Activated gamma-delta T cell treated with anti-CD3 and anti-CD28 coated beads, Interleukin-2, amount 50 U/mL, for 16 hours (primary cell): Measurements from ENCODE around the gene TTC3.

ENCODE experiments used
- DNase-seq: peaks from one replicate; pipeline ENCODE4 v3.0.0-alpha.2; 2020; ENCODE audit warnings: low read depth

Gene TTC3

DNA sequence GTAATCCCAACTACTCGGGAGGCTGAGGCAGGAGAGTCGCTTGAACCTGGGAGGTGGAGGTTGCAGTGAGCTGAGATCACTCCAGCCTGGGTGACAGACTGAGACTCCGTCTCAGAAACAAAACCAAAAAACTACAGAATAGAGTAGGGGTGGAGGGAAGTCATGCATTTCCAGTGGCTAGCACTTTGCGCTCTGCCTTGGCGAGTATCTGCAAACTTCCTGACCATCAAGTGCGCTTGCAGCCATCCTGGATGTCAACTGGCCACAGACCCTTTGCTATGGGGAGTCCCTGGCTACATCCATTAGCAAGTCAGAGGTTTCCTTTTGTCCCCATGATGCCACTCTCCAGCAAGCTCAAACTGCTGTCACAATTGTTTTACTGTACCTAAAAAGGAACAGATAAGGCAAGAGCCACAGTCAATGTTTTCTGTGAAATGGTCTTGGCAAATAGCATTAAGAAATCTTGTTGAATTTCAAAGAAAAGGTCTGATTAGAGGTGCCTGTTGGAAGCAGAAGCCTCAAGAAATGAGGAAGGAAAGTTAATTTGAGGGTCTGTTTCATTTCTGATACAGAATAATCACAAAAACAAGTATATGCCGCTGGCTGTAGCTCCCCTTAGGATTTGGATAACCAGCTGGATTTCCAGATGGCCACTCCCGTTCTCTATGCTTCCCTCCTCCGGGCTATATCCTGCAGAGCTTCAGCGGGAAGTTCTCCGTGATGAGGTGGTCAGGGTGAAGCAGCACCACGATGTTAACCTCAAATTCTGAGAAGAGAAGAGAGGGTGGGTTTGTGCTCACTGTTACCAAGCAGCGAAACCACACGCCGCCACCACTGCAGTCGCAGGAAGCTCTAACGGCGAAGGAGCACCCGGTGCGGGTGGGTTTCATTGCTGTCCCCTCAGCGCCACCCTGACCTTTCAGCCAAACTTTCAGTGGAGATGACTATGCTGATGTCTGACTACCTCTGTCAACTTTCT lies 152.1 kb downstream of the TTC3 start:
- DNase-seq, result peak; percentile 54

DNA sequence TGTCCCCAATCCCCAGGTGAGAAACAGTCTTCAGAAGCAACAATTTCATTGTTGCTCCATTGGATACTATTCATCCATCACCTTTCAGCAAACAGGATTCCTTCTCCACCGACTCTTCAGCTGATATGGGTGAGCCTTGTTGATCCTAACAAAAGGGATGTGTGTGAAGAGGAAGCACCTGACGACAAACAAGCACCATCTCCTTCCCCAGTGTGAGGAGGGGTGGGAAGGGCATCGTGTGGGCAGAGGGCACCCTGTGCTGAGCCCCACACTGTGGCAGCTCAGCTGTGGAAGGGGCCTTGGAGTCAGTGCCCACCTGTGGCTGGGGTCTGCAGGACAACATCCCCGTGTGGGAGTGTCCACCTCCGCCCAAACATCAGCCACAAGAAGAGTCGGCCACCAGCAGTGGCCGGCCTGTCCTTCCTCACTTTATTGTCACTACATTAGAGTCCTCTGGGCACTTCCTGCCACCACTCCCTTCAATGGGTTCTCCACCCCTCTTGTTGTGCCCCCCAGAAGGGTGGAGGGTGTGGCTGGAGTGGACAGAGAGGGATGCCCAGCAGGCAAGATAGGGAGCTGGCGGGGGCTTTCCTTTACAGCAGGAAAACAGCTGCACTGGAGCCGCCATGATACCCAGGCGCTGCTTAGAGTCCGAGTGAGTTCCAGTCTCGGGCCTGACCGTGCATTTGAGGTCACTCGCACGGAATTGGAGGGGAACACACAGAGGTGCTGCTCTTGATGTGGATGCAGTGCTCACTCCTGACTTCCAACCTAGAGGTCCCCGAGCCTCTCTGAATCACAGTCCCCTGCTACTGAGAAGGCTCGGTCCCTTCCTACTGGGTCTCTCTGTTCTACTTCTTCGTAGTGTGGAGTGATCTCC lies 153.2 kb downstream of the TTC3 start:
- no peak for DNase-seq

DNA sequence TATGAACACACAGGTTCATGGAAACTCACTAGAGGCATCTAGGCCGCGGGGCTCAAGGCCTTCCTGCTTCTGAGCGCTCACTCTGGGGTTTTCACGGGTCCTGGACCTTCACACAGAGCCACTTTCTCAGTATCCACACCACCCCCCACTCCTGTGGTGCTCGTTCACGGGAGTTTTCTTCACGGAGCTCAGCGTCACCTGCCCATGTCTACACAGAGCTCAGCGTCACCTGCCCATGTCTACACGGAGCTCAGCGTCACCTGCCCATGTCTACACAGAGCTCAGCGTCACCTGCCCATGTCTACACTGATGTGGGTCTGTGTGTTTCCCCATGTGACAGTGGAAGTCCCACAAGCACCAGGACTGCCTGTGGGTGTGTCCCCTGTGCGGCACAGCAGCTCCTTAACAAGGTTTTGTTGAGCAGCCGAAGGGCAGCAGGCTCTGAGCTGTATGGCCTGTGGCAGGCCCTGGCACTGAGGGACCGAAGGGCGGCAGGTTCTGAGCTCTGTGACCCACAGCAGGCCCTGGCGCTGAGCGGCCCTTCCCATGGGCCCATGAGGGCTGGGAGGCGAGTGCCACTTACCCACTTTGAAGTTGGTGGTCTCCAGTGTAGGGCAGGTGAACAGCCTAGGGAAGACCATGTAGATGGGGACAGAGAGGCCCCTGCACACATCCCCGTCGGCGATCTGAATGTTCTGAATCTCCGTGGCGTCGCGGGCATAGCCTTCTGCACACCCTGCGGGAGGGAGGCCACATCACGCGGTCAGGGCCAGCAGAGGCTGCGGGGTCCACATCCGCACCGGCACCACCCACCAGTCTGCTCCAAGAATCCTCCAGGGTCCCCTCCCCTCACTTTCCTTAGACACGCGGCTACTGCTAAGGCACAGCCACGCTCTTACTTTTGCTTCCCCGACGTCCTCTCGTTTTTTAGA lies 154.3 kb downstream of the TTC3 start:
- no peak for DNase-seq

DNA sequence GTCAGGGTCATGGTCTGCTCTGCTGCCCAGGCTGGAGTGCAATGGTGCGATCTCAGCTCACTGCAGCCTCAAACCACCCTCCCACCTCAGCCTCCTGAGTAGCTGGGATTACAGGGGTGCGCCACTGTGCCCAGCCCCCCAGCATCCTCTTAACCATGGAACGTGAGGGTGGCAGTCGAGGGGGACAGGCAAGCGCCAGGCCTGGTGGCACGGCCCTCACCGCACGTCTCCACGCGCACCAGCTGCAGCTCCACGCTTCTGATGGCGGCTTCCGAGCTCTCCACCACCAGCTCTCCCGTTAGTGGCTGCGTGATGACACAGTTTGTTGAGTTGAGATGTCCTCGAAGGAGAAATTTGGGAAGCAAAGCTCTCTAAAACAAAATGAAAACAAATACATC lies 154.9 kb downstream of the TTC3 start:
- DNase-seq, result no peak

DNA sequence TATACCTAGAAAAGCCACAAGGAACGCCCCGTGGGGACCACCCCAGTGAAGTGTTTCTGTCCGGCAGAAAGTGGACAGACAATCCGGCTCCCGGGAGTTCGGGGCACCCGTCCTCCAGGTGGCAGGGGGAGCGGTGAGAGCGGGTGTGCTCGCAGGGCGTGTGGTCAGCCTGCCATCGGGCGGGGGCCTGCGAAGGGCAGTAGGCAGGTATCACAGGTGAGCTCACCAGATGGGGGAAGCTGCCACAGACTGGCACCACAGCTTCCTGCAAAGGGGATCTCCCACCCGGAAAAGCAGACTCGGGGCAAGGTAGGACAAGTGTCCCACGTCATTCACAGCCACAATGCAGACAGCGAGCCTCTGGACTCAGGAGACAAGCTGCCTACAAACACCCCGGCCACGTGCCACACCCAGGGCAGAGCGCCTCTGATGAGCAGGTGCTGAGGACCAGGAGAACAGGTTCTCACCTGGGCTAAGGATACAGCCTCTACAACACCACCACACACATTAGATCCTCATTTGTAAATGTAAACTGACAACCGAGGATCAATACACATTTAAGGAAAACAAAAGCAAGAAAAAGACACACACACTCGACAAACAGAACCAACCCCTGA lies 157.7 kb downstream of the TTC3 start:
- no peak for DNase-seq

DNA sequence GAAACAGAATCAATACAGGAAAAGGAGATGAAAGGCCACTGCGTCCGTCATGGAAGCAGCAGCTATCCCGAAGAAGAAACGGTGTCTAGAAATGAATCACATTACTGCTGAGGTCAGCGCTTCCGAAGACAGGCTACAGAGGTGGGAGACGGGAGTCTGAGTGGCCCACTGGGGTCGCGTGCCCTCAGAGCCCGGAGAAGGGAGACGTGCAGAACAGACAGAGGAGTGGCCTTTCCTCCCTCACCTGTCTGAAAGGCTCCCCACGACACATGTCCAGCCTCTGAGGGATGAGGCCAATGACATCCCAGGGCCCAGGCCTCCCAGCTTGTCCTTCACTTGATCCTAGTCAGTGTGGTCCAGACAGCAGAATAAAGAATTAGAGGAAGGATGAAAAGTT lies 158.2 kb downstream of the TTC3 start:
- DNase-seq, result no peak

DNA sequence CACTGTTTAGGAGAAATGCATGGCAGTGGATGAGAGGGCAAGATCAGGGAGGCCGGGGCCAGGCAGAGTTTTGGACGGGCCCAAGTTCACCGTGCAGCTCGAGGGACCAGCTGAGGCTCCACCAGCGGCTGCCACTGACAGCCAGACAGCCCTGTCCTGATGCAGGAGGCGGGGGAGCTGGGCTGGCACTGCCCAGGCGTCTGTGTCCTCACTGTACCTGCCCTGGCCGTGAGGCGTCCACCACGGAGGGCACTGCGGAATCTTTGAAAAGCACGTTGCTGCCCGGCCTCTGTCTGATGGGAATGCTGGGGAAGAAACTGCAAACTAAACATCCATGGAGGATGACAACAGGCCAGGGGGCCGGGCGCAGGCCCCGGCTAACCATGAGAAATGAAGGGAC lies 158.6 kb downstream of the TTC3 start:
- no peak for DNase-seq

DNA sequence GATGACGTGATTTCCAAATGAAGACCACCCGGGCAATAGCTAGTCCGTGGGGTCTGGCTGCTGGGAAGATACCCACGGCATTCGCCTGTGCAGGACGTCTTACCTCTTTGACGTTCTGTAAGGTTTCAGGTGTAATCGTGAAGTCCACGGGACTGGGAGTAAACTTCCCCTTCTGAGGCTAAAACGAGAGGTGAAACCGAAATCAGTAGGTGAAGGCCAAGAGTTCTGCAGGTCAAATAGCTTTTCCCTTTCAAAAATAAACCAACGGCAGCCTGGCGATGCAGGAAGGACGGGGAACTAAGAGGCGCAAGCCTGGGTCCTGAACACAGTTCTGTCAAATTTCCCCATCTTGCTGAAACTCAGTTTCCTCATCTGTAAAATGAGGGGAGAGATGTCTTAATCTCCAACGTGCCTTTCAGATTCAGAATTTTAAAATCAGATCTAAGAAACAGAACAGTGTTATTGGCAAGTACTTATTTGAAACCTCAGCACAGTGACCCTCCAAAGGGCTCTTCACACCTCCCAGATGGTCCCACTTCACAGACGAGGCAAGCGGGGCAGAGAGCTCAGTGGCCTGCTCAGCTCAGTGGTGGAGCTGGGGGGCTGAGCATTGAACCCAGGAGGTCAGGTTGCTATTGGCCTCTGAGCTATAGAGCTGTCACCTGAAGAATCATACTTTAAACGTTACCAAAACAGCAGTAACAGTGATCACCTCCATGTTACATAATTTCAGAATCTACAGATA lies 159.4 kb downstream of the TTC3 start:
- DNase-seq, result no peak

DNA sequence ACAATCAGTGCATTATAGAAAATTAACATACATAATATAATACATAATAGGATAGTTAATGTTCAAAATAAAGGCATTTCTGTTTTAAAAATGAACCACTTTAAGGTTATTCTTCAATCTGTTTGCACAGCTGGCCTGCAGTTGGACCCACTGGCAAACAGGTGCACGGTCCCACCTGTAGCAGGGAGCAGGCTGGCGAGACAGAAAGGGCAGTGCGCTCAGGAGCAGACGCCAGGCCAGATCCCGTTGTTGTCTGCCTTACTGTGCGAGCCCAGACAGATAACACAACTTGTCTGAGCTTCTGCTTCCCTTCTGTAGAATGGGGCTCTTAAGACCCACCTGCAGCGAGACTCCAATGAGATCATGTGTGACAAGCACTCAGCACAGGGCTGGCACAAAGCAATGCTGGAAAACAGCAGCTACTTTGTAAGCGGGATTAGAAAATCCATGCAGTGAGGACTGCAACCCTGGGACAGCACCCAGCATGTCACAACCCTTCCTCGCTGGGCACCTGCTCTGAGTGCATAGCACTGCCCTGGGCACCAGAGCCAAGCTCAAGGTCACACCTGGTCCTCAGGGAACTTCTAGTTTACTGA lies 160.6 kb downstream of the TTC3 start:
- no peak for DNase-seq

DNA sequence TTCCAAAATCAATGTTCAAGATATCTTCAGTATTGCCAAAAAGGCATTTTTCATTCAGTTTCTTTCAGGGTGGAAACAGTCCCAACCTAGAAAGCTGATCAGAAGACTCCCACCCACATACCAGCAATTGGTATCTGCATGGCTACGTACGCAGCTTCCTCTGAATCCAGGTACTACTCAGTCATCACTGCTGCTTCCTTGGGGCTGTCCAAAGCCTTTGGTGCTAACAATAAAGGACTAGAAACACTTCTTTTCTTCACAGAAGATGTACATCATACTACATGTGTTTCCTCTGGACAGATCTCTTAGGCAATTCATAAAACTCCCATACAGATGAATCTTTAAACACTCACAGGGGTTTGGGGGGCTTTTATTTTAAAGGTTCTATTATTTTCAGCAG lies 164.3 kb downstream of the TTC3 start:
- DNase-seq, result no peak

DNA sequence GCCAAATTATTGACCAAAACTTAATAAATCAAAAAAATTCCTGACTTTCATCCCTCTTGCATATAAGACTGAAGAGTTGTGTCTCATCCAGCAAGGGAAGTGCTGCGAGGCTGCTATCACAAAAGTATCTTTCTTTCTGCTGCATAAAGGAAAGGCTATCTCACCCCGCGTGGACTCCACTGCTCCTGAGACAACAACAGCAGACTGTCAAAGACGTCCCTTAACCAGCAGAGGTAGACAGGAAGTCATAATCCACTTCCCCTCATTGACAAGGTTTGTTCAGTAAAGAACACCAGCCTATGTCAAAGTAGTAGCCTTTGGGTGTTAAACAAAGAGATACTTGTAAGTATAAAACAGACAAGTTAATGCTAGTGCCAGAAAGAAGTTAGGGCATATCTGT lies 164.7 kb downstream of the TTC3 start:
- no peak for DNase-seq

DNA sequence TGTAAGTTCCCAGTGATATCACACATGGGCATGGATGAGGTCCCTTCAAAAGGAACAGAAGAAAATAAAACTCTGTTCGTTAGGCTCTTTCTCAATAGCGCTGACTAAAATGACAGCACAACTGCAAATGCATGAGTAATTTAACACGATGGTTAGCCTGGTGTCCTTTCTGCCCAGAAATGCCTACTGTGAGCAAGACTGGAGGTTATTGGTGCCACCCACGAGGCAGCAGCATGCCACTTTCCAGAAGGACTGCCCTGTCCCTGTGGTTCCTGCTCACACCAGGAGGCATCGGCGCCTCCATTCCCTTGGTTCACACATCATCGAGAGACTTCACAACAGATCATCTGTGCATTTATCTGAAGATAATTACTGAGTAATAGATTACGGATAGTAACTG lies 167.9 kb downstream of the TTC3 start:
- no peak for DNase-seq

DNA sequence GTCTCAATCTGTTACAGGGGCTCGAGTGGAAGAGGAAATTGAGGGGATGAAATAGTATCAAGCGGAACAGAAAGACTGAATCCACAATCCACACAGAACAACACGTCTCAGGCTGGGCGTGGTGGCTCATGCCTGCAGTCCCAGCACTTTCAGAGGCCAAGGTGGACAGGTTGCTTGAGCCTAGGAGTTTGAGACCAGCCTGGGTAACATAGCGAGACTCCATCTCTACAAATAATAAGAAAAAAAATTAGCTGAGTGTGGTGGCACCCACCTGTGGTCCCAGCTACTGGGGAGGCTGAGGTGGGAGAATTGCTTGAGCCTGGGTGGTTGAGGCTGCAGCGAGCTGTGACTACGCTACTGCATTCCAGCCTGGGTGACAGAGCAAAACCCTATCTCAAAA lies 168.4 kb downstream of the TTC3 start:
- no peak for DNase-seq

DNA sequence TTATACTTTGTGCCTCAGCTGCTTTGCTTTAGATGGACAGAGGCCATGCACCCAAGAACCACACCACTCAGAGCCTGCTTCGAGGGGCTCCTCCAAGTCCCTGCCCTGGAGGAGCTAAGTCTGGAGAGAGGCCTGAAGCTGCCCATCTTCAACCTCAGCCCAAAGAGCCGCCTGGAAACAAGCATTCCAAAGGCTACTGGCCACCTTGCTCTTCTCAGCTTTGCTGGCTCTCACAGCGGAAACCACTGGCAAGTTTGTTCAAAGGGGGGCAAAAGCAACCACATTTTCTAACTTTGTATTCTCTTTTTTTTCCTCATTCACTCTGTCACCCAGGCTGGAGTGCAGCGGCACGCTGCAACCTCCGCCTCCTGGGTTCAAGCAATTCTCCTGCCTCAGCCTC lies 170.9 kb downstream of the TTC3 start:
- no peak for DNase-seq

DNA sequence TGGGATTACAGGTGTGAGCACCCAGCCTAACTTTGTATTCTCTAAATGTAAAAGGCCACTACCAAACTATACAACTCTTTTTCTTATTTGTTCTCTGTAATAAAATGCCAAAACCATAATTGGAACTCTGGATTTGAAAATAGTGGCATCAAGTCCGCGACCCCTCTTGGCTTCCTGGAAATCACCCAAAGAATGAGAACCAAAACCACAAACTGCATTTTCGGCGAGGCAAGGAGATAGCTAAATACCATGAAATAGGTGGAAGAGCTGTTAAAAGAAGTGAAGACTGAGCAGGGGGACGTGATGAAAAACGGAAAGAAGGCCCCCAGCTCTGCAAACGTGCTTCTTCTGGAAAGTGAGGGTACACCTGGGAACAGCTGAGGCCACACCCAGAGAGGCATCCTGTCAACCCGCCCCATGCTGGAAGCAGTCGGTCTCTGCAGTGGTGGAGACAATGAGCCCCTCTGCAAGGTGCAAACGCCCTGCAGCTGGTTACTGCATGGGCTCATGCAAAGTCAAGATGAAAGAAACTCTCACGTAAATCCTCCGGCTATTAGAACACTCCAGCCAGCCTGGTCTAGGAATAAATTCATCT lies 171.5 kb downstream of the TTC3 start:
- no peak for DNase-seq

DNA sequence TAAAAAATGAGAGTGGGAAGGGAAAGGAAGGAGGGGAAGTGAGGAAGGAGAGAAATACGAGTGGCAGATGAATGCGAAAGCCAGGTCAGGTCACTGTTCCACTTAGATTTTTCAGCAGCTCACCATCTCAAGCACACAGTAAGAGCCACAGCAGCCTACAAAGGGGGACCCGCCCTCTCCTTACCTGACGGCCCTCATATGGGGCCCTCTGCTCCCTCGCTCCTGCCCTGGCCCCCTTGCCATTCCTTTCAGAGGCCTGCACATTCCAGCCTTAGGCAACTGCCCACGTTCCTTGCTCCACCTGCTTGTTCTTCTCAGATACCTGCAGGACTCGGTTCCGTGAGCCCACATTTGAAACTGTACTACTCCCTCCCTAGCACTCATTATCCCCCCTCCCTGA lies 172.1 kb downstream of the TTC3 start:
- DNase-seq, result no peak

DNA sequence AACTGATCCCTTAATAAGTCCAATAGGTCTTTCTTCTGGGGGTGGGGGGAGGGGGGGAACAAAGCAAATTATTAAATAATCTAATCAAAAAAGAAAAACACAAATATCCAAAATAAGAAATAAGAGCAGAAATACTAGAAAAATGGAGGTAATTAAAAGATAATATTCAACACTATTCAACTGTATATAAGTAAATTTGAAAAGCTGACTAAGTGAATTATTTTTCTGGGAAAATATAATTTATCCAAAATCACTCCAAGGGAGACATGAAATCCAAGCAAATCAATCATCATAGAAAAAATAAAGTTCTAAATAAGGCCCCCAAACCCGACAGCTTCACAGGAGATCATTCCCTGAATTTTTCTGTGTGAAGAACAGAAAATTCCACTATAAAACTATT lies 175.2 kb downstream of the TTC3 start:
- no peak for DNase-seq

DNA sequence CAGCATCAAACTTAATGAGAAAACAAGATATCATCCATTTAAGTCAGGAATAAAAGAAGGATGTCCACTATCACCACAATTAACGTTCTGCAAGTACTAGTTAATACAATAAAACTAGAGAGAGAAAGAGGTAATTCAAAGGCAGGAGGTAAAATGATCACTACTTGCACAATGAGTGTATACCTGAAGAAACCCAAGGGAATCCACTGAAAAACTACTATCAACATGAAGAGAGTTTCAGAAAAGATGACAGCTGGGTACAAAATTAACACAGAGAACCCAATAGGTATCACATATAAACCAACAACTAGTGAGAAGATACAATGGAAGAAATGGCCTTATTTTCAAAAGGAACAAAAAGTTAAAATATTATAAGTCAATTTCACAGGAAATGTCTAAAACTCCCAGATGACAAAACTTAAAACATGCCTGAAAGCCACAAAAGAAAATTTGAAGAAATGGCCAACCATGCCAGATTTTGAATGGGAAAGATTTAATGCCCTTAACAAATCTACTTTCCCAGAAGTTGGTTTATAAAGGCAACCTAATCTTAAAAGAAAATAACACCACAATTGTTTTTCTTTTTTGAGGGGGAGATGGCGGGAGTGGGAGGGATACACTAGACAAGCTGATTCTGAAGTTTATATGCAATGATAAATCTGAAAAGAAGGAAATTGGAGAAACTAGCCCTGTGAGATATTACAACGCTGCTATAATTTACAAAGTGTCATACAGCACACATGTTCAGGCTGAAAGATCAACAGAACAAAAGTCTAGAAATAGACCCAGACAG lies 176.3 kb downstream of the TTC3 start:
- no peak for DNase-seq

DNA sequence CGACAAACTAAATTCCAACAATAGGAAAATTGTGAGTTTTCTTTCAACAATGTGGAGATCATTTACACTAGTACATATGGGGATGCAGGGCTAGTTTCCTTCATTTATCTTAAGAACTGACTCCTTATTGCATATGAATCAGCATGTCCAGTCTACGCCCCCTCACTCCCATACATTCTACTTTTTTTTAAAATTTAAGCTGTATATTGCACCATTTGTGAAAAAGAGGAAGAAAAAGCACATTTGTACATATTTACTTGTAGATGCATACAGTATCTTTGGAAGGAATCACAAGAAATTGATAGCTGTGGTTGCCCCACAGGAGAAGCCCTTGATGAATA lies 178.2 kb downstream of the TTC3 start:
- no peak for DNase-seq
